HCT116 (cell line): ENCODE results near the gene CSRNP2. TPM values are rescaled to one million over a fixed set of nuclear protein-coding genes. Genes with fewer than 3 reads are reported as not detected.
A peak's percentile ranks its signal among the peaks of the same experiment; 100 is the strongest.

Experiments used
- ATAC-seq: fragments of 200-7000 bp; cut with Tn5 transposase; 2 replicates; pipeline ENCODE4 v1.9.1; 2020; ENCODE audit warnings: mild to moderate bottlenecking, moderate library complexity
- BruUV-seq: library from RNA; stranded (reverse); fragments of 400-500 nt; replicated peaks from 2 replicates; lab custom pipeline; 2021; lab: Mats Ljungman, UMichigan
- CTCF ChIA-PET: fragments of 300-600 bp; sonication (Branson Sonifier 250); formaldehyde crosslinking; loops from one replicate; lab custom pipeline; 2021; ENCODE audit warnings: antibody characterized with exemption; lab: Charles Lee
- POLR2A ChIA-PET: fragments of 300-600, 350-600 bp; sonication (Branson Sonifier 250); formaldehyde crosslinking; loops from one replicate; lab custom pipeline; 2021; ENCODE audit warnings: antibody characterized with exemption; lab: Charles Lee
- RAD21 ChIA-PET, 2 experiments: fragments of 300-600 bp; sonication (Branson Sonifier 250); formaldehyde crosslinking; loops; one replicate each; lab custom pipeline; 2023; ENCODE audit warnings: low total read pairs in 2 of 2; ENCODE audit not compliant: uncharacterized antibody in 2 of 2, unreplicated experiment in 2 of 2, low non-redundant PET in 1 of 2; lab: Charles Lee
- DNase-seq: peaks from one replicate; pipeline ENCODE4 v3.0.0-alpha.2; 2010; ENCODE audit warnings: low read depth, low spot score
- H2AFZ ChIP-seq: fragments of 200-600 bp; shearing (Covaris generic), sonication (generic); 2 replicates; pipeline ENCODE4 v1.6.1; 2017; ENCODE audit warnings: low read depth, mixed run types, mixed read lengths, antibody characterized with exemption, low read length; ENCODE audit not compliant: poor library complexity, severe bottlenecking
- H3K27ac ChIP-seq: 2 replicates; pipeline ENCODE4 v1.5.1; 2012; ENCODE audit warnings: low read depth, low read length
- H3K27me3 ChIP-seq: fragments of 200-600 bp; sonication (generic); 2 replicates; pipeline ENCODE4 v1.6.1; 2016; ENCODE audit warnings: mixed run types, low read length, mixed read lengths; ENCODE audit not compliant: insufficient read depth
- H3K36me3 ChIP-seq, 2 experiments: fragments of 200-500 bp in 1 of 2; fragments of 200-600 bp in 1 of 2; sonication (Bioruptor generic) in 1 of 2; sonication (generic) in 1 of 2; 2 replicates each; pipeline versions ENCODE4 v1.5.1 to v1.6.1; 2014 to 2016; ENCODE audit warnings: low read length in 2 of 2, inconsistent platforms in 1 of 2, mixed read lengths in 1 of 2, mixed run types in 1 of 2; ENCODE audit not compliant: insufficient read depth in 2 of 2, control insufficient read depth in 1 of 2
- H3K4me1 ChIP-seq, 2 experiments: fragments of 200-600 bp in 1 of 2; sonication (generic) in 1 of 2; 2 replicates each; pipeline versions ENCODE4 v1.5.1 to v1.6.1; 2012 to 2017; ENCODE audit warnings: low read length in 2 of 2, inconsistent platforms in 1 of 2, mild to moderate bottlenecking in 1 of 2, mixed read lengths in 1 of 2, mixed run types in 1 of 2, moderate library complexity in 1 of 2; ENCODE audit not compliant: insufficient read depth in 2 of 2, control insufficient read depth in 1 of 2
- H3K4me2 ChIP-seq: fragments of 200-600 bp; sonication (generic); 2 replicates; pipeline ENCODE4 v1.6.1; 2017; ENCODE audit warnings: mixed run types, low read length, mixed read lengths
- H3K4me3 ChIP-seq, 2 experiments: fragments of 200-600 bp in 1 of 2; sonication (generic) in 1 of 2; replicated peaks in 1 of 2; 2 replicates each; pipeline ENCODE4 v1.5.1; 2011 to 2016; ENCODE audit warnings: low read length in 2 of 2, control low read depth in 1 of 2, low read depth in 1 of 2, mild to moderate bottlenecking in 1 of 2, mixed read lengths in 1 of 2, mixed run types in 1 of 2
- H3K79me2 ChIP-seq: fragments of 200-600 bp; sonication (generic); 2 replicates; pipeline ENCODE4 v1.6.1; 2017; ENCODE audit warnings: mild to moderate bottlenecking, mixed run types, low read length, moderate library complexity, mixed read lengths; ENCODE audit not compliant: insufficient read depth
- H3K9ac ChIP-seq: fragments of 200-600 bp; sonication (generic); 2 replicates; pipeline ENCODE4 v1.6.1; 2016; ENCODE audit warnings: low read length, mixed read lengths
- H3K9me2 ChIP-seq: fragments of 200-600 bp; sonication (generic), shearing (Covaris generic); 2 replicates; pipeline ENCODE4 v1.6.1; 2017; ENCODE audit warnings: mixed run types, mild to moderate bottlenecking, moderate library complexity; ENCODE audit not compliant: insufficient read depth
- H3K9me3 ChIP-seq, 2 experiments: fragments of 200-500 bp in 1 of 2; fragments of 200-600 bp in 1 of 2; sonication (Bioruptor generic) in 1 of 2; sonication (generic) in 1 of 2; 2 replicates each; pipeline ENCODE4 v1.6.1; 2014 to 2017; ENCODE audit warnings: low read length in 2 of 2, mixed read lengths in 2 of 2, inconsistent platforms in 1 of 2, low read depth in 1 of 2, mild to moderate bottlenecking in 1 of 2, mixed run types in 1 of 2, moderate library complexity in 1 of 2; ENCODE audit not compliant: control insufficient read depth in 1 of 2, insufficient read depth in 1 of 2
- H4K20me1 ChIP-seq: fragments of 200-600 bp; sonication (generic), shearing (Covaris generic); 2 replicates; pipeline ENCODE4 v1.6.1; 2017; ENCODE audit warnings: mixed run types, mild to moderate bottlenecking, moderate library complexity; ENCODE audit not compliant: insufficient read depth
- ATF3 ChIP-seq: IDR thresholded peaks from 2 replicates; pipeline ENCODE4 v1.6.1; 2012
- CBX3 ChIP-seq: IDR thresholded peaks from 2 replicates; pipeline ENCODE4 v1.6.1; 2012; ENCODE audit warnings: low read depth
- CTCF ChIP-seq, 3 experiments: fragments of 200-600 bp in 1 of 3; sonication (generic) in 1 of 3; IDR thresholded peaks in 2 of 3; conservative IDR thresholded peaks in 1 of 3; 2 replicates each; pipeline ENCODE4 v1.5.1; 2012 to 2017; ENCODE audit warnings: low read depth in 2 of 3, low read length in 2 of 3, antibody characterized with exemption in 1 of 3, borderline replicate concordance in 1 of 3, control low read depth in 1 of 3, mild to moderate bottlenecking in 1 of 3, mixed read lengths in 1 of 3, mixed run types in 1 of 3, moderate library complexity in 1 of 3; ENCODE audit not compliant: insufficient read depth in 1 of 3
- EGR1 ChIP-seq: IDR thresholded peaks from 2 replicates; pipeline ENCODE4 v1.6.1; 2012; ENCODE audit warnings: low read depth
- ELF1 ChIP-seq: IDR thresholded peaks from 2 replicates; pipeline ENCODE4 v1.6.1; 2012; ENCODE audit warnings: low read depth, borderline replicate concordance
- EZH2phosphoT487 ChIP-seq: fragments of 200-600 bp; IDR thresholded peaks from 2 replicates; pipeline ENCODE4 v1.6.1; 2018; ENCODE audit warnings: antibody characterized with exemption, borderline replicate concordance
- JUND ChIP-seq: IDR thresholded peaks from 2 replicates; pipeline ENCODE4 v1.6.1; 2012
- RAD21 ChIP-seq: IDR thresholded peaks from 2 replicates; pipeline ENCODE4 v1.6.1; 2012; ENCODE audit warnings: low read depth, mild to moderate bottlenecking
- SIN3A ChIP-seq: IDR thresholded peaks from 2 replicates; pipeline ENCODE4 v1.6.1; 2012; ENCODE audit warnings: low read depth
- SP1 ChIP-seq: IDR thresholded peaks from 2 replicates; pipeline ENCODE4 v1.6.1; 2012; ENCODE audit warnings: low read depth
- TCF7L2 ChIP-seq: IDR thresholded peaks from 2 replicates; pipeline ENCODE4 v1.7.0; 2011; ENCODE audit warnings: borderline replicate concordance, inconsistent platforms; ENCODE audit not compliant: insufficient read depth, insufficient read length; ENCODE audit errors: extremely low read depth
- ZNF274 ChIP-seq: fragments of 200-500 bp; sonication (Bioruptor generic); IDR thresholded peaks from 2 replicates; pipeline ENCODE4 v1.6.1; 2014; ENCODE audit warnings: mild to moderate bottlenecking, low read depth, low read length, inconsistent platforms
- intact Hi-C: fragments of 100-400 bp; cut with micrococcal nuclease; formaldehyde crosslinking; loops from 2 replicates; pipeline ENCODE4 v1.10.0; 2022
- total RNA-seq: library from RNA; stranded (reverse); gene quantifications from one replicate; pipeline ENCODE4 v1.2.1, GENCODE V29; 2021; ENCODE audit not compliant: unreplicated experiment

The CSRNP2 gene
- total RNA-seq, 1 experiment from 2014 or later, result 19.0 TPM

GRCh38 chr12:51062631-51063397, 20.6 kb downstream of the CSRNP2 start:
- Histone ChIP-seq H3K27ac (no peak overlapping the region), H3K4me1 (no peaks in the 10 kb centered on the region), H4K20me1 (no peaks in the 10 kb centered on the region), H3K9me2 (no peaks in the 10 kb centered on the region), H3K27me3 (no peaks in the 10 kb centered on the region), H3K9ac (no peak overlapping the region), H3K9me3 (no peaks in the 10 kb centered on the region), H2AFZ (no peak overlapping the region), H3K4me2 (no peak overlapping the region), H3K79me2 (no peaks in the 10 kb centered on the region), H3K4me3 (no peak overlapping the region), H3K36me3 (peaks cover 29 to 45% of the 10 kb centered on the region in 2 experiments)
- intact Hi-C loops, result no loop called here
- ATAC-seq (no peak), DNase-seq (no peak)
- POLR2A ChIA-PET, result interaction anchor here (0.9 to 1.8 kb wide), 2 partner anchors 14 to 20 kb away, joined by 3 to 4 read pairs; no protein-coding TSS in a partner anchor
- CTCF ChIA-PET, result no interaction called here
- TF ChIP-seq TCF7L2 (no peak), ATF3 (no peak), CBX3 (no peak), EGR1 (no peak), CTCF (IDR thresholded peaks at IDR 0.05 in 2 of 3, conservative IDR thresholded peaks at IDR 0.05 in 1 of 3; ENCODE audit: borderline replicate concordance in 1 of 3, insufficient read depth in 1 of 3, low read depth in 2 of 3, low read length in 2 of 3) (no peak), EZH2phosphoT487 (no peak), SIN3A (no peak), ELF1 (no peak), JUND (no peak), ZNF274 (no peak), RAD21 (no peak), SP1 (no peak)
- RAD21 ChIA-PET, result no interaction called here
- BruUV-seq, result TSS peak; percentile 31
